ENCODE results near the gene GCK.

- TF ChIP-seq SMC3 (IDR thresholded peaks at IDR 0.05; ENCODE audit: low read length) (no peak), NFE2L2 (IDR thresholded peaks at IDR 0.05; ENCODE audit: low read length) (no peak), ZNF431 (CRISPR knock-in tag; IDR thresholded peaks at IDR 0.05; ENCODE audit: borderline replicate concordance, low read depth) (no peak)
Measured at GRCh38 chr7:44163591-44163990, 25.6 kb downstream of the GCK start.

Measured in HepG2 (cell line).